Hepatocyte (in vitro differentiated cells): ENCODE results near the gene CLIP4.

Source experiments
- EZH2 ChIP-seq: fragments of 200-600 bp; sonication (generic); IDR thresholded peaks from 2 replicates; pipeline ENCODE4 v1.6.1; 2016; ENCODE audit warnings: antibody characterized with exemption, mild to moderate bottlenecking, borderline replicate concordance
- TF ChIP-seq, protein P1 (sequence below): fragments of 200-600 bp; sonication (generic); IDR thresholded peaks from 2 replicates; pipeline ENCODE4 v1.5.1; 2016; ENCODE audit warnings: antibody characterized with exemption, mild to moderate bottlenecking; ENCODE audit not compliant: poor library complexity

- TF ChIP-seq EZH2: no peak
- TF ChIP-seq, protein P1, sequence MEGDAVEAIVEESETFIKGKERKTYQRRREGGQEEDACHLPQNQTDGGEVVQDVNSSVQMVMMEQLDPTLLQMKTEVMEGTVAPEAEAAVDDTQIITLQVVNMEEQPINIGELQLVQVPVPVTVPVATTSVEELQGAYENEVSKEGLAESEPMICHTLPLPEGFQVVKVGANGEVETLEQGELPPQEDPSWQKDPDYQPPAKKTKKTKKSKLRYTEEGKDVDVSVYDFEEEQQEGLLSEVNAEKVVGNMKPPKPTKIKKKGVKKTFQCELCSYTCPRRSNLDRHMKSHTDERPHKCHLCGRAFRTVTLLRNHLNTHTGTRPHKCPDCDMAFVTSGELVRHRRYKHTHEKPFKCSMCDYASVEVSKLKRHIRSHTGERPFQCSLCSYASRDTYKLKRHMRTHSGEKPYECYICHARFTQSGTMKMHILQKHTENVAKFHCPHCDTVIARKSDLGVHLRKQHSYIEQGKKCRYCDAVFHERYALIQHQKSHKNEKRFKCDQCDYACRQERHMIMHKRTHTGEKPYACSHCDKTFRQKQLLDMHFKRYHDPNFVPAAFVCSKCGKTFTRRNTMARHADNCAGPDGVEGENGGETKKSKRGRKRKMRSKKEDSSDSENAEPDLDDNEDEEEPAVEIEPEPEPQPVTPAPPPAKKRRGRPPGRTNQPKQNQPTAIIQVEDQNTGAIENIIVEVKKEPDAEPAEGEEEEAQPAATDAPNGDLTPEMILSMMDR: no peak
Measured at GRCh38 chr2:29154610-29155009, 39.4 kb downstream of the CLIP4 start.
